HEK293 (cell line): ENCODE results near the gene TUT1.
"Not testable (repeated sequence)": the region's sequence is repeated elsewhere in the genome, so short reads cannot be mapped to it uniquely, and the experiment has no call there.

Source experiments
- CTCF ChIA-PET: fragments of 350-600 bp; formaldehyde crosslinking; extraction: SDS; loops from one replicate; lab custom pipeline; 2021; ENCODE audit warnings: antibody characterized with exemption; lab: Yijun Ruan, JAX
- POLR2A ChIA-PET: fragments of 300-600 bp; formaldehyde crosslinking; extraction: SDS; loops from one replicate; lab custom pipeline; 2020; ENCODE audit warnings: antibody characterized with exemption, inconsistent platforms; lab: Yijun Ruan, JAX
- H3K27ac ChIP-seq: fragments of 200-500 bp; sonication (Bioruptor generic); 2 replicates; pipeline ENCODE4 v1.5.1; 2014; ENCODE audit warnings: low read depth, low read length, control low read depth, inconsistent platforms; ENCODE audit errors: extremely low read depth
- H3K36me3 ChIP-seq, 2 experiments: fragments of 200-500 bp in 1 of 2; sonication (Bioruptor generic) in 1 of 2; 1 replicate in 1 of 2; 2 replicates in 1 of 2; pipeline ENCODE4 v1.5.1; 2014 to 2017; ENCODE audit warnings: inconsistent platforms in 2 of 2, low read length in 2 of 2; ENCODE audit not compliant: control insufficient read depth in 2 of 2, insufficient read depth in 1 of 2
- H3K4me1 ChIP-seq: fragments of 200-500 bp; sonication (Bioruptor generic); 2 replicates; pipeline ENCODE4 v1.5.1; 2014; ENCODE audit warnings: mild to moderate bottlenecking, low read length, inconsistent platforms; ENCODE audit not compliant: control insufficient read depth, insufficient read depth
- H3K4me3 ChIP-seq: 2 replicates; pipeline ENCODE4 v1.5.1; 2011; ENCODE audit warnings: low read depth, mild to moderate bottlenecking, control low read depth, low read length, moderate library complexity
- H3K9me3 ChIP-seq: fragments of 200-500 bp; sonication (Bioruptor generic); 2 replicates; pipeline ENCODE4 v1.5.1; 2014; ENCODE audit warnings: low read depth, low read length, inconsistent platforms; ENCODE audit not compliant: control insufficient read depth, insufficient read depth
- HOXC10 ChIP-seq: sonication (generic); formaldehyde crosslinking; IDR thresholded peaks from 2 replicates; pipeline ENCODE4 v1.8.1; 2023; ENCODE audit warnings: mild to moderate bottlenecking, missing genetic modification reagents
- MZF1 ChIP-seq: fragments of 450-650 bp; formaldehyde crosslinking; IDR thresholded peaks from 2 replicates; pipeline ENCODE4 v1.5.1; 2017; ENCODE audit warnings: missing biosample characterization, missing genetic modification characterization, borderline replicate concordance
- SCRT2 ChIP-seq: fragments of 450-650 bp; formaldehyde crosslinking; IDR thresholded peaks from 2 replicates; pipeline ENCODE4 v1.5.1; 2016; ENCODE audit warnings: missing biosample characterization, missing genetic modification characterization
- YY2 ChIP-seq: fragments of 450-650 bp; formaldehyde crosslinking; IDR thresholded peaks from 2 replicates; pipeline ENCODE4 v1.5.1; 2016; ENCODE audit warnings: missing biosample characterization, missing genetic modification characterization
- ZBTB17 ChIP-seq: fragments of 450-650 bp; formaldehyde crosslinking; IDR thresholded peaks from 2 replicates; pipeline ENCODE4 v1.5.1; 2016; ENCODE audit warnings: missing biosample characterization, missing genetic modification characterization
- ZNF169 ChIP-seq: fragments of 450-650 bp; formaldehyde crosslinking; IDR thresholded peaks from 2 replicates; pipeline ENCODE4 v1.5.1; 2016; ENCODE audit warnings: missing biosample characterization, missing genetic modification characterization
- ZNF239 ChIP-seq: fragments of 450-650 bp; formaldehyde crosslinking; IDR thresholded peaks from 2 replicates; pipeline ENCODE4 v1.5.1; 2016; ENCODE audit warnings: missing biosample characterization, missing genetic modification characterization
- ZNF335 ChIP-seq: fragments of 450-650 bp; formaldehyde crosslinking; conservative IDR thresholded peaks from 2 replicates; pipeline ENCODE4 v1.5.1; 2016; ENCODE audit warnings: missing biosample characterization, missing genetic modification characterization
- ZNF366 ChIP-seq: fragments of 450-650 bp; formaldehyde crosslinking; conservative IDR thresholded peaks from 2 replicates; pipeline ENCODE4 v1.5.1; 2016; ENCODE audit warnings: missing biosample characterization, missing genetic modification characterization
- ZNF48 ChIP-seq: fragments of 450-650 bp; formaldehyde crosslinking; IDR thresholded peaks from 2 replicates; pipeline ENCODE4 v1.5.1; 2016; ENCODE audit warnings: missing biosample characterization, missing genetic modification characterization
- ZNF658 ChIP-seq: fragments of 450-650 bp; formaldehyde crosslinking; IDR thresholded peaks from 2 replicates; pipeline ENCODE4; 2016; ENCODE audit warnings: missing biosample characterization, missing genetic modification characterization
- ZNF777 ChIP-seq: fragments of 450-650 bp; formaldehyde crosslinking; IDR thresholded peaks from 2 replicates; pipeline ENCODE4 v1.5.1; 2017; ENCODE audit warnings: missing biosample characterization, missing genetic modification characterization, borderline replicate concordance
- ZNF792 ChIP-seq: fragments of 450-650 bp; formaldehyde crosslinking; IDR thresholded peaks from 2 replicates; pipeline ENCODE4 v1.5.1; 2016; ENCODE audit warnings: missing biosample characterization, missing genetic modification characterization
- ZNF837 ChIP-seq: fragments of 450-650 bp; formaldehyde crosslinking; IDR thresholded peaks from 2 replicates; pipeline ENCODE4 v1.5.1; 2016; ENCODE audit warnings: missing biosample characterization, missing genetic modification characterization
- TF ChIP-seq, protein P1 (sequence below): fragments of 450-650 bp; formaldehyde crosslinking; IDR thresholded peaks from 2 replicates; pipeline ENCODE4 v1.5.1; 2016; ENCODE audit warnings: missing biosample characterization, missing genetic modification characterization
- TF ChIP-seq, protein P2 (sequence below): sonication (generic); formaldehyde crosslinking; IDR thresholded peaks from 2 replicates; pipeline ENCODE4 v1.8.1; 2022; ENCODE audit warnings: mild to moderate bottlenecking, moderate library complexity, missing genetic modification reagents
- TF ChIP-seq, protein P3 (sequence below): fragments of 450-650 bp; formaldehyde crosslinking; IDR thresholded peaks from 2 replicates; pipeline ENCODE4 v1.5.1; 2017; ENCODE audit warnings: missing biosample characterization, missing genetic modification characterization

TUT1 gene

DNA sequence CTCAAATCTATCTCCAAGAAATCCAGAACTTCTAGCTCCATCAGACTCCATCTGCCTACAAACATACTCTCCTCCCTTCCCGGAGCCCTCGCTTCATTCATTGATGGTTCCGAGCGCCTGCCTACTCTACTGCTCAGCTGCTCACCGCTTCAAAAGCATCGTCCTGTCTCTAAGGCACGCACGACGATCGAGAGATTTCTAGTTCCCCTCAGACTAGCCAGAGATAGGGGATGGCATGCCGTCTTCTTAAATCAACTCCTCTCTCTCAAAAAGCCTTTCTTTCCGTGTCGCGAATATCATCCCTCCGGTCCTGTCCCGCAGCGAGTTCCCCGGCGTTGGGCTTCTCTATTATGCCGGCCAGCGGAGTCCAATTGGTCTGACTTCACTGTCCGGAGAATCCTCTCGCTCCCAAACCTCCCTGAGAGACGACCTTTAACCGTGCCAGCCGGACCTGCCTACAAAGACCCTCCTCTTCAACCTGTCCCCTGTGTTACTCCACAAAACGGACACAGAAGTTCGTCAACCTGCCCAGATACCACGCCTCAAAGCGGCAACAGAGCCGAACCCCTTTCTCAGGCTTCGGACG, 18.2 kb downstream of the TUT1 start:
- TF ChIP-seq ZNF658 (tag by site-specific recombination): no peak
- TF ChIP-seq, protein P1, sequence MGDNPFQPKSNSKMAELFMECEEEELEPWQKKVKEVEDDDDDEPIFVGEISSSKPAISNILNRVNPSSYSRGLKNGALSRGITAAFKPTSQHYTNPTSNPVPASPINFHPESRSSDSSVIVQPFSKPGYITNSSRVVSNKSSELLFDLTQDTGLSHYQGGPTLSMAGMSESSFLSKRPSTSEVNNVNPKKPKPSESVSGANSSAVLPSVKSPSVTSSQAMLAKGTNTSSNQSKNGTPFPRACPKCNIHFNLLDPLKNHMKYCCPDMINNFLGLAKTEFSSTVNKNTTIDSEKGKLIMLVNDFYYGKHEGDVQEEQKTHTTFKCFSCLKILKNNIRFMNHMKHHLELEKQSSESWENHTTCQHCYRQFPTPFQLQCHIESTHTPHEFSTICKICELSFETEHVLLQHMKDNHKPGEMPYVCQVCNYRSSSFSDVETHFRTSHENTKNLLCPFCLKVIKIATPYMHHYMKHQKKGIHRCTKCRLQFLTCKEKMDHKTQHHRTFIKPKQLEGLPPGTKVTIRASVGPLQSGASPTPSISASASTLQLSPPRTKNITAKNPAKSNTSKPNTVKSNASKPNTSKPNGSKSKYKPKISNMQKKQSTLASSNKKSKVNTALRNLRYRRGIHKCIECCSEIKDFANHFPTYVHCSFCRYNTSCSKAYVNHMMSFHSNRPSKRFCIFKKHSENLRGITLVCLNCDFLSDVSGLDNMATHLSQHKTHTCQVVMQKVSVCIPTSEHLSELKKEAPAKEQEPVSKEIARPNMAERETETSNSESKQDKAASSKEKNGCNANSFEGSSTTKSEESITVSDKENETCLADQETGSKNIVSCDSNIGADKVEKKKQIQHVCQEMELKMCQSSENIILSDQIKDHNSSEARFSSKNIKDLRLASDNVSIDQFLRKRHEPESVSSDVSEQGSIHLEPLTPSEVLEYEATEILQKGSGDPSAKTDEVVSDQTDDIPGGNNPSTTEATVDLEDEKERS (tag by site-specific recombination): no peak
- TF ChIP-seq, protein P2, sequence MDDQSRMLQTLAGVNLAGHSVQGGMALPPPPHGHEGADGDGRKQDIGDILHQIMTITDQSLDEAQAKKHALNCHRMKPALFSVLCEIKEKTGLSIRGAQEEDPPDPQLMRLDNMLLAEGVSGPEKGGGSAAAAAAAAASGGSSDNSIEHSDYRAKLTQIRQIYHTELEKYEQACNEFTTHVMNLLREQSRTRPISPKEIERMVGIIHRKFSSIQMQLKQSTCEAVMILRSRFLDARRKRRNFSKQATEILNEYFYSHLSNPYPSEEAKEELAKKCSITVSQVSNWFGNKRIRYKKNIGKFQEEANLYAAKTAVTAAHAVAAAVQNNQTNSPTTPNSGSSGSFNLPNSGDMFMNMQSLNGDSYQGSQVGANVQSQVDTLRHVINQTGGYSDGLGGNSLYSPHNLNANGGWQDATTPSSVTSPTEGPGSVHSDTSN (CRISPR knock-in tag): no peak
- no peak for TF ChIP-seq HOXC10
- peak; percentile 42; the same call in 1 of the 2 replicates for TF ChIP-seq ZBTB17 (tag by site-specific recombination)
- TF ChIP-seq YY2 (tag by site-specific recombination): no peak
- no peak for TF ChIP-seq SCRT2
- no peak for TF ChIP-seq ZNF48
- TF ChIP-seq ZNF366: no peak
- TF ChIP-seq MZF1 (tag by site-specific recombination): no peak
- TF ChIP-seq ZNF335 (tag by site-specific recombination): 0 out of 2 replicates have a peak, but pooled peaks have one; percentile 17
- TF ChIP-seq ZNF792 (tag by site-specific recombination): no peak
- no peak for TF ChIP-seq ZNF239 (tag by site-specific recombination)
- no peak for TF ChIP-seq ZNF837
- TF ChIP-seq ZNF777 (tag by site-specific recombination): no peak
- TF ChIP-seq, protein P3, sequence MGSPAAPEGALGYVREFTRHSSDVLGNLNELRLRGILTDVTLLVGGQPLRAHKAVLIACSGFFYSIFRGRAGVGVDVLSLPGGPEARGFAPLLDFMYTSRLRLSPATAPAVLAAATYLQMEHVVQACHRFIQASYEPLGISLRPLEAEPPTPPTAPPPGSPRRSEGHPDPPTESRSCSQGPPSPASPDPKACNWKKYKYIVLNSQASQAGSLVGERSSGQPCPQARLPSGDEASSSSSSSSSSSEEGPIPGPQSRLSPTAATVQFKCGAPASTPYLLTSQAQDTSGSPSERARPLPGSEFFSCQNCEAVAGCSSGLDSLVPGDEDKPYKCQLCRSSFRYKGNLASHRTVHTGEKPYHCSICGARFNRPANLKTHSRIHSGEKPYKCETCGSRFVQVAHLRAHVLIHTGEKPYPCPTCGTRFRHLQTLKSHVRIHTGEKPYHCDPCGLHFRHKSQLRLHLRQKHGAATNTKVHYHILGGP (tag by site-specific recombination): no peak
- ChIA-PET CTCF (interaction anchor here (1.0 to 1.6 kb wide), 7 partner anchors 12 to 148 kb away, joined by 3 to 13 read pairs (median 4); partner anchors contain the start of gene TUT1), POLR2A (interaction anchor here (0.6 to 2.8 kb wide), 53 partner anchors 9 to 1612 kb away, joined by 3 to 113 read pairs (median 6); partner anchors contain the start of genes AHNAK, B3GAT3, C11orf98 and CSKMT)
- peak overlapping the region; percentile 99 for H3K27ac ChIP-seq
- peak overlapping the region; percentile 90 for H3K4me3 ChIP-seq
- H3K4me1 ChIP-seq: no peaks in the 10 kb centered on the region
- peaks cover 26 to 88% of the 10 kb centered on the region in 2 experiments; a peak in 2 of 3 replicates for H3K36me3 ChIP-seq
- H3K9me3 ChIP-seq: no peaks in the 10 kb centered on the region

DNA sequence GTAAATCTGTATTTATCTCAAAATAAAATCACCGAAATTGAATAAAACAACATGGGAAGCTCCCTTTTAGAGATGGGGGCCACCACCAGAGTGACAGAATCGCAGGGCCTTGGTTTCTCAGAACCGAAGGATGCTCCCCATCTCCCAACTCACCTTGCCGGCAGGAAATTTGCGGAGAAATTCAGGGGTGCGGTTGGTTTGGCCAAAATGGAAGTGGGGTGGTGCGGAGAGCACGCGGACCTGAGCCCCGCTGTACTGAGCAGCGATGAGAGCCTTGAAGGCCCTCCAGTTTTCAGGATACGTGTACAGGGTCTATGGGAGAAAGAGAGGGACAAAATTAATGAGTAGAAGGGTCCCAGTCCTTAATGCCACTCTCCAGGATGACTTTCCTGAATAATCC, 18.9 kb downstream of the TUT1 start:
- ChIA-PET POLR2A (interaction anchor here (1.0 to 2.8 kb wide), 5 partner anchors 9 to 269 kb away, joined by 3 to 20 read pairs (median 5); partner anchors contain the start of genes MTA2 and TUT1), CTCF (interaction anchor here (1.2 to 2.0 kb wide), 5 partner anchors 13 to 148 kb away, joined by 3 to 8 read pairs (median 4); partner anchors contain the start of gene TUT1)
- peak overlapping the region; percentile 90 for H3K4me3 ChIP-seq
- no peaks in the 10 kb centered on the region for H3K9me3 ChIP-seq
- H3K4me1 ChIP-seq: no peaks in the 10 kb centered on the region
- peak overlapping the region; percentile 99 for H3K27ac ChIP-seq
- H3K36me3 ChIP-seq: peaks cover 31 to 87% of the 10 kb centered on the region in 2 experiments; a peak in 2 of 3 replicates
- no peak for TF ChIP-seq ZNF169

DNA sequence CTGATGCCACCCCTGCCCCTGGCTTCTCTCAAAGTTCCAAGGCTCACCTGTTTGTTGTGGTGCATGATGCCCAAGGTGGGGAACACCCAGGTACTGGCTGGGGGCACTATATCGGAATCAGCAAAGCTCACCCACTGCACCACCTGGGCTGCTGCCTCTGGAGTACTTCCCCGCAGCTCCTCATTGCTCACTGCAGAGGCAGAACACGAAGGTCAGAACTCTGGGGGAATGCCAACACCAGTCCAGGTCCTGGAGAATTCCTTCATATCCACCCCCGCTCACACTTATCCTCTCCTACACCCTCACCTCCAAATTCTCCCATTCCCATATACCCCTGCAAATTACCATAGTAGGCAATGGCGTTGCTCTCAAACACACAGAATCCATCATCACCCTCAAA, 19.8 kb downstream of the TUT1 start:
- H3K4me3 ChIP-seq, H3K4me1 ChIP-seq, H3K9me3 ChIP-seq, H3K27ac ChIP-seq: not testable (repeated sequence)
- ChIA-PET CTCF (interaction anchor here (0.7 to 2.0 kb wide), 4 partner anchors 12 to 177 kb away, joined by 3 to 8 read pairs (median 4); no protein-coding TSS in a partner anchor), POLR2A (interaction anchor here (0.6 to 2.8 kb wide), 4 partner anchors 19 to 270 kb away, joined by 3 to 20 read pairs (median 3); partner anchors contain the start of genes B3GAT3 and TUT1)
- H3K36me3 ChIP-seq: peaks cover 37 to 87% of the 10 kb centered on the region in 2 experiments; a peak in 2 of 3 replicates

DNA sequence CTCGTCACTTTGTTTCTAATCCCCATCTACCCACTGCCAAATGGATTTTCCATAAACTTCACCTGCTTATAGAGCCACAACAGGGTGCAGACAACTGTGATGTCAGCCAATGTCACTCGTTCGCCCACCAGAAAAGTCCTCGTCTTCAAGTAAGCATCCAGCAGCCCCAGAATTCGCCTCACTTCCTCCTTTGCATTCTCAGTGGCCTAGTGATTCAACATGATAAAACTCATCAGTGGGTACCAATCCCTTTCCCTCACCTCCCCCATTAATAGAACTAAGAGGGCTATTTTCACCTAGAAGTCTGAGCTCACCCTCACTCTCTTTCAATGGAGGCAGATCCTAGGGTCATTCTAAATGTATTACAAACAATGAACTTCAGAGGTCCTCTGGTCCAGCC, 20.4 kb downstream of the TUT1 start:
- ChIA-PET POLR2A (interaction anchor here (0.6 to 2.8 kb wide), 4 partner anchors 9 to 51 kb away, joined by 3 to 20 read pairs (median 3); partner anchors contain the start of genes B3GAT3 and TUT1), CTCF (interaction anchor here (1.0 to 2.0 kb wide), 4 partner anchors 11 to 176 kb away, joined by 4 to 8 read pairs (median 4); no protein-coding TSS in a partner anchor)
- not testable (repeated sequence) for H3K27ac ChIP-seq, H3K9me3 ChIP-seq, H3K4me1 ChIP-seq, H3K4me3 ChIP-seq
- H3K36me3 ChIP-seq: peaks cover 41 to 87% of the 10 kb centered on the region in 2 experiments; a peak in 2 of 3 replicates
